Transverse colon (tissue), 4 donors: ENCODE data around the gene INPP4B. TPM values are rescaled to one million over a fixed set of nuclear protein-coding genes. Genes with fewer than 3 reads are reported as not detected.

Experiments used
- DNase-seq: peaks from one replicate; pipeline ENCODE4 v3.0.0-alpha.2; 2019
- H3K27ac ChIP-seq, 4 donors: fragments of 200-600 bp; sonication (generic); 2 replicates each; pipeline ENCODE4 v1.5.1; 2016 to 2018; ENCODE audit warnings: inconsistent platforms in 4 of 4
- H3K27me3 ChIP-seq: fragments of 200-600 bp; sonication (generic); 2 replicates; pipeline ENCODE4 v1.5.1; 2017; ENCODE audit warnings: inconsistent platforms
- H3K36me3 ChIP-seq, 4 donors: fragments of 200-600 bp; sonication (generic); 2 replicates each; pipeline ENCODE4 v1.5.1; 2017 to 2019; ENCODE audit warnings: inconsistent platforms in 4 of 4
- H3K4me1 ChIP-seq, 4 donors: fragments of 200-600 bp; sonication (generic); 2 replicates each; pipeline ENCODE4 v1.5.1; 2017 to 2020; ENCODE audit warnings: inconsistent platforms in 4 of 4
- H3K4me3 ChIP-seq, 4 donors: fragments of 200-600 bp; sonication (generic); 1 replicate in 1 of 4; 2 replicates in 3 of 4; pipeline versions ENCODE4 v1.5.1 to v1.6.1; 2017 to 2019; ENCODE audit warnings: inconsistent platforms in 4 of 4
- H3K9me3 ChIP-seq, 2 donors: fragments of 200-600 bp; sonication (generic); 2 replicates each; pipeline ENCODE4 v1.5.1; 2017 to 2019; ENCODE audit warnings: inconsistent platforms in 2 of 2
- EP300 ChIP-seq: sonication (generic); formaldehyde crosslinking; IDR thresholded peaks from one replicate; pipeline ENCODE4 v1.6.1; 2017; ENCODE audit warnings: antibody characterized with exemption, low read depth
- POLR2A ChIP-seq: fragments of 450-650 bp; IDR thresholded peaks from one replicate; pipeline ENCODE4 v1.6.1; 2016; ENCODE audit warnings: antibody characterized with exemption, mild to moderate bottlenecking, moderate library complexity
- POLR2AphosphoS5 ChIP-seq, 3 donors: sonication (generic); formaldehyde crosslinking; IDR thresholded peaks; one replicate each; pipeline ENCODE4 v1.6.1; 2016; ENCODE audit warnings: antibody characterized with exemption in 3 of 3
- WGBS, 2 donors: methylation state at CpG; one replicate each; pipeline ENCODE4 v1.1.5; 2018; ENCODE audit warnings: low coverage in 1 of 2; 5-methylcytosine and 5-hydroxymethylcytosine counted together
- in situ Hi-C, 4 donors: fragments of 200-750 bp; cut with MboI; loops; one replicate each; pipeline versions ENCODE4 v1.15.0 to v1.15.1; 2017; ENCODE audit warnings: low sequenced_read_pairs in 3 of 4, low pct_ligation_motif_present in 1 of 4, low pct_unique_long_range_greater_than_20kb in 1 of 4
- intact Hi-C: fragments of 100-400 bp; cut with DNase I; formaldehyde crosslinking; loops from one replicate; pipeline ENCODE4 v1.15.1; 2023; ENCODE audit warnings: low total_unique reads
- total RNA-seq, 4 donors: library from RNA; depleted of rRNA; stranded (reverse); fragments of >200 nt; gene quantifications; one replicate each; pipeline ENCODE4 v1.1.0, GENCODE V29; 2016
- TF ChIP-seq, protein P1 (sequence below), 5 experiments: fragments of 200-600 bp in 3 of 5; fragments of 450-650 bp in 2 of 5; sonication (generic) in 3 of 5; IDR thresholded peaks; 1 replicate in 2 of 5; 2 replicates in 3 of 5; pipeline ENCODE4 v1.5.1; 2016 to 2017; ENCODE audit warnings: antibody characterized with exemption in 5 of 5, inconsistent platforms in 3 of 5, mild to moderate bottlenecking in 2 of 5, moderate library complexity in 1 of 5

INPP4B gene
- total RNA-seq, 4 donors from 2014 or later = 18.3 to 33.8 (median 31.4) TPM

DNA sequence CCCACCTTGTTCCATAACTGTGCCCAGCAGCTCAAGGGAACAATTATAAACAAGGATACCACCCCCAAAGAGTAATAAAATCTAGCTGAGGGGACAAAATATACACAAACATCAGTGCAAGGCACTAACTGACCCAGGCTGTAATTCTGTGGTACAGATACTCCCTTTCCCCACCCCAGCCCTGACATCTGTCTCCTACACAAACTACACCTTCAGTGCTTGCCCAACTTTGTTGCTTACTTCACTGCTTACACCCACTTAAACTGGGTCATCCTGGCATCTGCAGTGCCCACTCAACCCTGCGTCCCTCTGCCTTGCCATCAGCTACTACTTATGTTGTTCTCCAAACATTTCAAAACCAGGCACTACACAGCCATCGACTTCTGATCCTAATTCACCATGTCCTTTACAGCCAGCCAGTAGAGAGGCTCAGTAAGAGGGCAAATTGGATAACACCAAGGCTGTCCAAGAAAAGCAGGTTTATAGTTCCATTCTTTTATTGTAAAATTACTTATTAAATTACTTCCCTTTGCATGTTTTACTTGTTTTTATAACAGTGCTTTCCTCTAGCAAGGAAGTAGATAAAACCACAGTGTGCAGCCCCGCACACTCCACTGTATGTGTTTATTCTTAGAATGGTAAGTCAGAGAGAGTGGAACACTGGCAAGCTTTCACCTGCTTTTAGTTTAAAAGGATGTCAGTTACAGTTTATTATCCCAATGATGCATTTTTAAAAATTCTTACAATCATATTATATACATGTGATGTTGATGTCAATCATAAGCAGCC is 149.6 kb downstream of the INPP4B start:
- no peak overlapping the region for H3K27ac ChIP-seq
- H3K27me3 ChIP-seq = no peaks in the 10 kb centered on the region
- intact Hi-C loops (no loop called here), in situ Hi-C loops (no loop called here)
- H3K4me1 ChIP-seq = peaks cover 0 to 24% (median 3%) of the 10 kb centered on the region in 4 donors
- no peak for DNase-seq
- no peaks in the 10 kb centered on the region for H3K36me3 ChIP-seq
- no peak for TF ChIP-seq POLR2AphosphoS5 (IDR thresholded peaks at IDR 0.05)
- no peak for TF ChIP-seq EP300
- TF ChIP-seq POLR2A = no peak
- TF ChIP-seq, protein P1, sequence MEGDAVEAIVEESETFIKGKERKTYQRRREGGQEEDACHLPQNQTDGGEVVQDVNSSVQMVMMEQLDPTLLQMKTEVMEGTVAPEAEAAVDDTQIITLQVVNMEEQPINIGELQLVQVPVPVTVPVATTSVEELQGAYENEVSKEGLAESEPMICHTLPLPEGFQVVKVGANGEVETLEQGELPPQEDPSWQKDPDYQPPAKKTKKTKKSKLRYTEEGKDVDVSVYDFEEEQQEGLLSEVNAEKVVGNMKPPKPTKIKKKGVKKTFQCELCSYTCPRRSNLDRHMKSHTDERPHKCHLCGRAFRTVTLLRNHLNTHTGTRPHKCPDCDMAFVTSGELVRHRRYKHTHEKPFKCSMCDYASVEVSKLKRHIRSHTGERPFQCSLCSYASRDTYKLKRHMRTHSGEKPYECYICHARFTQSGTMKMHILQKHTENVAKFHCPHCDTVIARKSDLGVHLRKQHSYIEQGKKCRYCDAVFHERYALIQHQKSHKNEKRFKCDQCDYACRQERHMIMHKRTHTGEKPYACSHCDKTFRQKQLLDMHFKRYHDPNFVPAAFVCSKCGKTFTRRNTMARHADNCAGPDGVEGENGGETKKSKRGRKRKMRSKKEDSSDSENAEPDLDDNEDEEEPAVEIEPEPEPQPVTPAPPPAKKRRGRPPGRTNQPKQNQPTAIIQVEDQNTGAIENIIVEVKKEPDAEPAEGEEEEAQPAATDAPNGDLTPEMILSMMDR (IDR thresholded peaks at IDR 0.05) = no peak
- H3K9me3 ChIP-seq = no peaks in the 10 kb centered on the region
- no peak overlapping the region for H3K4me3 ChIP-seq
- WGBS, 2 donors = 23 to 34% methylated on average over 2 to 3 of the region's 3 CpGs

DNA sequence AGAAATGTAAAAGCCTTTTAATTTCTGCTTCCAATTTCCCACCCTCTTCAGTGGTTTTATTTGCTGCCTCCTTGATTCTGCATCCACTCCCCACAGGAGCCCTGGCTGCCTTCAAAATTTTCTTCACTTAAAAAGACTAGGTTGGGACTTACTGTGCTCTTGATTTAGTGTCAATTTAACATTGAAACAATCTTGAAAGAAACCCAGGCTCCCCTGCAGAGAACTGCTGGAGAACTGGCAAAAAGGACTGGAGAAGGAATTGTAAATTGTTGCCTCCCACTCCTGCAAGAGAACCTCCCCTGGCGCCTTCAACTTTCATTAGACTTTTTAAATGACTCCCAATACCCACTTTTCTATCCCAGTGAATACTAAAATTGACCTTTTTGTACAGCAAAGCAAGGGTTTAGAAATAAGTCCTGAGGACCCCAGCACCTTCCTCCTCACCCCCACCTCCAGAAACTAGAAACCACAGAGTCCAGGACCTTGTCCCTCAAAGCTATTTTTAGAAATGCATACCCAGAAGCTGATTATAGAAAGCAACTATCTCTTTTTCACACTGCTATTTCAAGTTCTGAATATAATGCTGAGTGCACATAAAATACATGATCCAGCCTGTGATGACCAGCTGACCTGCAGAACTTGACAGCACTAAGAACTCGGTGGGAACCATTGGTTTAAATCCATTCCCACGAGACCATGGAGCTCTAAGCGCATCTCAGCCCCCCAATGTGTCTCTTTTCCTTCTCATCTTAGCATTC is 155.5 kb downstream of the INPP4B start:
- Histone ChIP-seq H3K27me3 (no peaks in the 10 kb centered on the region), H3K27ac (no peak overlapping the region), H3K4me1 (peaks cover 0 to under 1% (median 0%) of the 10 kb centered on the region in 4 donors), H3K36me3 (no peaks in the 10 kb centered on the region), H3K4me3 (no peak overlapping the region), H3K9me3 (no peaks in the 10 kb centered on the region)
- DNase-seq = no peak
- TF ChIP-seq EP300 (no peak), POLR2A (no peak), POLR2AphosphoS5 (IDR thresholded peaks at IDR 0.05) (no peak)
- TF ChIP-seq, protein P1 (IDR thresholded peaks at IDR 0.05) = no peak
- intact Hi-C loops (no loop called here), in situ Hi-C loops (no loop called here)
- 91 to 100% methylated on average over 1 to 4 of the region's 4 CpGs for WGBS, 2 donors

DNA sequence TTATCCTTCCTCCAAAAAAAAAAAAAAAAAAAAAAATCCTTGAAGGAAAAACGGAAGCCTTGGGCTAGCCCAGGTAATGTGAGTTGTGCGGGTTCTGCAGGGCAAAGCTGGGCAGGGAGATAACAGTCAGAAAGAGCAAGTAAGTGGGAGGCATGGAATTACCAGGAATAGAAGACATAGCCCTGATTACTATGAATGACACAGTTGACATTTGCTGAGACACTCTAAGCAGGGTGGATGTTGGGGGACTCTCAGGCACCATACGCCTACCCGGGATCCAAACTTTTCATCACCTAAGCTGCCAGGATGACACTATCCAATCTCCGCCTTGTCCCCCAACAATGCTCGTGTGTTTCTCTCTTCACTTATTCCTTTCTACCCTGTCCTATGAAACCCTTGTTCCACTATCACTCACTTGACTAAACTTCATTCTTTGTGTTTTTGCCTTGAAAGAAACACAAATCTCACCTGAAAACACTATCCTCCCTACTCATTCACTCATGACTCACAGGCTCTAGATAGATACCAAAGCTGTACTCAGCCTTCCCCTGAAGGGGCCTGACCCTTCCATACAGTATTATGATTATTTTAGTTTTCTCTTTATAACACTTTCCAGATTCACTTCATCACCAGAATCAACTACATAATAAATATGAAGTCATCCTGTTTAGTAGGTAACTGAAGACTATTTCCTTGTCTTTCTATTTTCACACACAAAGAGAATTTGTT is 158.4 kb downstream of the INPP4B start:
- intact Hi-C loops = loop anchor here (5.0 kb wide), 1 partner anchor 1515 kb away; no protein-coding TSS in a partner anchor
- 92 to 95% methylated on average over 6 of the region's 6 CpGs for WGBS, 2 donors

DNA sequence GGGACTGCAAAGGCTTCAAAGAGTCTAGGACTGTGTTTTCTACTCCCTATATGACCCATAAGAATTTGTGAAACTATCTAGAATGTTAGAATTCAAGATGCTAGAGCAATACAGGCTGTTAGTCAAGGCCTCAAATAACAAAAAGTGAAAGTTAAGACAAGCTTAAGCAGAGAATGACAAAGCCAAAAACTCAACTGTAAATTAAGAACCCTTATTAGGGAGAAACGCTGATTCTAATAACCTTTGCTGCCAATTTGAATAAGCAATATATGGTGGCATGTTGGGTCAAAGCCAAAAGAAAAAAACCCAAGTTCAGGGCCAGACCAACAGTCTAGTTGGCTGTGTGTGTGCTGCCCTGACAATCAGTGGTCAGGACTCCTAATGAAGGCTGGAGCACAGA is 160.0 kb downstream of the INPP4B start:
- intact Hi-C loops = loop anchor here (5.0 kb wide), 1 partner anchor 1516 kb away; no protein-coding TSS in a partner anchor
- Histone ChIP-seq H3K9me3 (no peaks in the 10 kb centered on the region), H3K36me3 (no peaks in the 10 kb centered on the region), H3K27ac (no peak overlapping the region), H3K27me3 (no peaks in the 10 kb centered on the region), H3K4me1 (no peaks in the 10 kb centered on the region), H3K4me3 (no peak overlapping the region)
- in situ Hi-C loops = no loop called here
- TF ChIP-seq POLR2AphosphoS5 (IDR thresholded peaks at IDR 0.05) (no peak), POLR2A (no peak), EP300 (no peak)
- TF ChIP-seq, protein P1 (IDR thresholded peaks at IDR 0.05) = no peak
- no peak for DNase-seq
- WGBS, 2 donors = 42 to 56% methylated on average over 1 of the region's 1 CpG

More for the DNA sequence above, 158.4 kb downstream of the INPP4B start:
- TF ChIP-seq POLR2AphosphoS5 (IDR thresholded peaks at IDR 0.05) (no peak), POLR2A (no peak), EP300 (no peak)
- H3K36me3 ChIP-seq = no peaks in the 10 kb centered on the region
- H3K9me3 ChIP-seq = no peaks in the 10 kb centered on the region
- in situ Hi-C loops = no loop called here
- H3K4me1 ChIP-seq = no peaks in the 10 kb centered on the region
- no peak overlapping the region for H3K27ac ChIP-seq
- no peak for DNase-seq
- H3K4me3 ChIP-seq = no peak overlapping the region
- no peaks in the 10 kb centered on the region for H3K27me3 ChIP-seq
